GM12874 (cell line): ENCODE results near the gene GTPBP1.

Source experiments
- CTCF ChIP-seq: IDR thresholded peaks from 2 replicates; pipeline ENCODE4 v1.5.1; 2011; ENCODE audit warnings: low read depth, mild to moderate bottlenecking, control low read depth, low read length, moderate library complexity; ENCODE audit not compliant: insufficient read depth

GTPBP1 gene

DNA sequence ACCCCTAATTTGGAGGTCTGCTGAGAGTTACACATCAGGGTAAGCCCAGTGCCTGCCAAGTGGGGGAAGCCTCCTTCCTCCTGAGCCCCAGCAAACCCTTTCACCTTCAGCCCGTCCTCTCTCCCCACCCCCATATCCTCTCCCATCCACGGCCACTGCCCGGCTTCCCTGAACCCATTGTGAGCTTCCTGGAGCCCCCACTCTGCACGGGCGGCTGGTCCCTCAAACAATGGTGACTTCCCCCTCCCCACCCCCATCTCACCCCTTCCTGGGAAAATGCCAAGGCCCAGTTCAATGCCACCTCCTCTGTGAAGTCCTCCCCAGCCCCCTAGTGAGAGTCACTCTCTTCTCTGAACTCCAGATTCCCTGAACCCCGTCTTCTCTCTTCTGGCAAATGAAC lies 70.3 kb downstream of the GTPBP1 start:
- no peak for TF ChIP-seq CTCF

DNA sequence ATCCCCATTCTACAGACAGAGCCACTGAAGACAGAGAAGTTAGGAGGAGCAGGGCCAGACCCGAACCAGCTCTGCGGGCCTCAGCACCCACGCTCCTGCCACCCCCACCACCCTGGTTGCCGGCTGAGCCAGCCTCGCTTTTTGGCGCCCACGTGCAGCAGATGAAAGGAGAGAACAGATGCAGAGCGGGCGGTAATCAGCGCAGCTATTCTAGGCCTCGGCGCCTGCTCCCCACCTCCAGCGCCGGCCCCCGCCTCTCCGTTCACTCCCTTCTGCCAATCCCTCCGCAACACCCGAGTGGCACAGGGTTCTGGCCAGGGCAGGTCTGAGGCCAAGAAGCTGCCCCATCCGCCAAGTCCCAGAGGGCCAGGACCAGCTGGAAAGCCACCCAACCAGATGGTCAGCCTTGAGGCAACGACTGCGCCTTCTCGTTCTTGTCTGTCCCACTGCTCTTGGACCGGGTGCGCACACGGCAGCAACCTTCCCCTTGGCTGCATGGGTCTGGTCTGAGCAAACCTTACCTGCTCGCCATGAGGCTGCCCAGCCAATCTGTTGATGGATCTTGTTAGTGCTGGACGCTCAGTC lies 71.4 kb downstream of the GTPBP1 start:
- TF ChIP-seq CTCF = no peak

DNA sequence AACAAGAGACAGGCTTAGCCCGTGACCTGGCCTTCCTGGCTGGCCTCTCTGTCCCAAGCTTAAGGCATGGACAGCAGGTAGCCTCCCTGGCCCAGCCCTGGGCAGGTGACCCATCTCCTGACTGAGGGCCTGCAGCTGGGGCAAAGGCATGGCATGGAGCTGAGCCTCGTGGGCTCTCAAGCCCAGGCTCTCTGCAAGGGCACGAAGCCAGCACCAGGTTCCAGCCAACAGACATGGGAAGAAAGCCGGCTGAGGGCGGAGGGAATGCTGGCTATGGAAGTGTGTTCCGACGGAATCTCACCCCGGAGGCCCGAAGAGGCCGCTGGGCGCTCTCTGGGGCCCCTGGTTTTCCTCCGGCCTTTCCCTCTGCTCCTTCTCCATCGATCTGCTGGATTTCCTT lies 75.3 kb downstream of the GTPBP1 start:
- no peak for TF ChIP-seq CTCF

DNA sequence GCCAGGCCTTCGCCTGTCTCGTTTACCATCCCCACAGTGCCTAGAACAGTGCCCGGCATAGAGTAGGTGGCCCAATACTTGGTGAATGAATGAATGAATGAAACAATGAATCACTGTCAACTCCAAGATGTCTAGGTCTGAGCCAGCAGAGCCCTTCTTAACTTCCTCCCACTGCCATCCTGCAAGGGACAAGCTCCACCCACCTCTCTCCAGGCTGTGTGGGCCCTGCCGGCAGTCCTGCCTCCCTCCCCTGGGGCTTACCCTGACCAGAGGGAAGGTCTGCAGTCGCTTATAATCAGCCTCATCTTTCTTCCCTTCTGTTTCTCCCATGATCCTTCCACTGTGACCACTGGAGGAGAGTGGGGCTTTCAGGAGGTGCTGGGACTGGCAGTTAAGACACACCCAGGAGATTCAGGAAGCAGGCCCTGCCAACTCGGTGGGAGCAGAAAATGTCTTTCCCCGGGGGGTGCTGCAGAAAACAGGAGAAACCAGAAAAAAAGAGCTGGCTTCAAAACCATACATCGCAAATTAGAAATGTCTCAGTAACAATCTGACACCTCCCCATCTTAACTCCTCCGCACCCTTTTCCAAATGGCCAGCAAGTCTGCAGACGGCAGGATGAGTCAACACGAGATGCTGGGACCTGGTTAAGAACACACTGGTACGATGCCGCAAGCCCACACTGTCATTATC lies 76.8 kb downstream of the GTPBP1 start:
- no peak for TF ChIP-seq CTCF
